Stimulated activated CD8-positive, alpha-beta memory T cell treated with anti-CD3 and anti-CD28 coated beads, Interleukin-7, amount 100 ng/mL, for 4 hours (primary cell): ENCODE measurements around the gene AGPAT3.
A peak's percentile ranks its signal among the peaks of the same experiment; 100 is the strongest.

ENCODE experiments used
- DNase-seq, 2 donors: peaks; one replicate each; pipeline ENCODE4 v3.0.0-alpha.2; 2020; ENCODE audit warnings: low read depth in 2 of 2

Gene AGPAT3

GRCh38 chr21:43935711-43936110, 70.7 kb downstream of the AGPAT3 start:
- no peak for DNase-seq

GRCh38 chr21:43936247-43936967, 71.4 kb downstream of the AGPAT3 start:
- DNase-seq = no peak

GRCh38 chr21:43937051-43937832, 72.2 kb downstream of the AGPAT3 start:
- DNase-seq = no peak

- DNase-seq = no peak
Measured at GRCh38 chr21:43937891-43938309, 72.9 kb downstream of the AGPAT3 start.

- DNase-seq = peak; percentile 81 to 84
Measured at GRCh38 chr21:43938751-43939442, 73.9 kb downstream of the AGPAT3 start.

- DNase-seq = no peak
Measured at GRCh38 chr21:43939443-43940328, 74.7 kb downstream of the AGPAT3 start.

- no peak for DNase-seq
Measured at GRCh38 chr21:43940329-43941050, 75.5 kb downstream of the AGPAT3 start.

GRCh38 chr21:43942201-43942600, 77.2 kb downstream of the AGPAT3 start:
- no peak for DNase-seq

- no peak for DNase-seq
Measured at GRCh38 chr21:43942621-43943020, 77.6 kb downstream of the AGPAT3 start.

- DNase-seq = no peak
Measured at GRCh38 chr21:43943512-43944077, 78.6 kb downstream of the AGPAT3 start.

- DNase-seq = no peak
Measured at GRCh38 chr21:43944078-43944633, 79.1 kb downstream of the AGPAT3 start.

- DNase-seq = no peak
Measured at GRCh38 chr21:43944757-43945156, 79.7 kb downstream of the AGPAT3 start.

- DNase-seq = no peak
Measured at GRCh38 chr21:43948740-43949498, 83.9 kb downstream of the AGPAT3 start.

GRCh38 chr21:43949499-43950208, 84.6 kb downstream of the AGPAT3 start:
- no peak for DNase-seq

- no peak for DNase-seq
Measured at GRCh38 chr21:43950481-43950880, 85.5 kb downstream of the AGPAT3 start.

GRCh38 chr21:43950936-43951335, 85.9 kb downstream of the AGPAT3 start:
- DNase-seq = no peak

GRCh38 chr21:43951911-43952703, 87.1 kb downstream of the AGPAT3 start:
- DNase-seq = no peak

- no peak for DNase-seq
Measured at GRCh38 chr21:43953021-43953420, 88.0 kb downstream of the AGPAT3 start.
